GM12873 (cell line): ENCODE measurements around the gene LETM1.

Experiments
- CTCF ChIP-seq: IDR thresholded peaks from 2 replicates; pipeline ENCODE4 v1.5.1; 2012; ENCODE audit warnings: low read depth, mild to moderate bottlenecking, moderate library complexity, low read length, control low read depth; ENCODE audit not compliant: insufficient read depth; ENCODE audit errors: missing control alignments

Gene LETM1

DNA sequence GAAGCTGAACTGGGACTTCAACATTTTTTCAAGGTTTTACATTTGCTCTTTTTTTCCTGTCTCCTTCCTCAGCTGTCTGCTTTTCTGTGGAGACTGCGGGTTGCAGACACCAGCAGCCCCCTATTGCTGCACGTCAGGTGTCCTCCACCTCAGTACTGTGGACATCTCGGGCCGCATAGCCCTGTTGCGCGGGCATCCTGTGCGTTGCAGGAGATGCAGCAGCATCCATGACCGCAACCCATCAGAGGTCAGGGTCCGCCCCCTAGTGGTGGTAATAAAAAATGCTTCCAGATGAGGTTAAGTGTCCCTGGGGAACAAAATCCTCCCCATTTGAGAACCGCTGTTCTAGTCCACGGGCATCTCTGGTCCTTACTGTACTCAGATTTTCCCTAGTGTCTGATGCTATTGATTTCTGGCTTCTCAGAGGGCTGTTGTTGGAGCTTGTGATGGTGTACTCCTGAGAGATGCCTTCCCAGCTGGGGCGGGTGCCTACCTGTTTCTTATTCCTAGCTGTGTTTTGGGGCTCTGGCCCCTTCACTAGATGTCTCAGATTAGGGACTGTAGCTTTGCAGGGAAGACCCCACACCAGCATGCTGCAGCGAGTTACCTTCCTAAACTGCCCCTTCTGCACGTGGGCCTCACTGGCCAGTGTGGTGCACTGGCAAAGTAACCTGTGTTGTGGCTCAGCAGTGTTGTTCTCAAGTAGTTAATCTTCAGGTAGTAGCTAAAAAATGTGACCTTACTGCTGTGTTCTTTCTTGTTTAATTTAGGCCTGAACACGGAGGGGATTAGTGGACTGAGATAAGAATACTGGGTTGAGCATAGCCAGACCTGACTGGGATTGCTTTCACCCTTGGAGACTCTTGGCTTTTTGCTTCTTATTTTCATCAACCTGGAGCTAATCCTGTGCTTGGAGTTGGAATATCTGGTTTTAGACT, 43.5 kb upstream of the LETM1 start:
- TF ChIP-seq CTCF, result peak; percentile 89

- no peak for TF ChIP-seq CTCF
These were observed 42.7 kb upstream of the LETM1 start for GRCh38 chr4:1898681-1899080.

DNA sequence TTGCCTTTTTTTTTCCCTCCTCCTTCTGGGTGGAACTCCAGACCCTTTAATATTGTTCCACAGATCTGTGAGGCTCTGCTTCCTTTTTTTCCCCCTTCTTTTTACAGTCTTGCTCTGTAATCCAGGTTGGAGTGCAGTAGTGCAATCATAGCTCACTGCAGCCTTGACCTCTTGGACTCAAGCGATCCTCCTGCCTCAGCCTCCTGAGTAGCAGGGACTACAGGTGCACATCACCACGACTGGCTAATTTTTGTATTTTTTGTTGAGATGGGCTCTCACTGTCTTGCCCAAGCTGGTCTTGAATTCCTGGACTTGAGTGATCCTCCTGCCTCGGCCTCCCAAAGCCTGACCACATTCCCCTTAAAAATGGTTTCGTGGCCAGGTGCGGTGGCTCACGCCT, 42.1 kb upstream of the LETM1 start:
- TF ChIP-seq CTCF, result no peak

GRCh38 chr4:1896658-1896991, 40.7 kb upstream of the LETM1 start:
- no peak for TF ChIP-seq CTCF

- TF ChIP-seq CTCF, result no peak
These were observed 40.2 kb upstream of the LETM1 start for GRCh38 chr4:1895971-1896657.

GRCh38 chr4:1890979-1891570, 35.1 kb upstream of the LETM1 start:
- no peak for TF ChIP-seq CTCF

DNA sequence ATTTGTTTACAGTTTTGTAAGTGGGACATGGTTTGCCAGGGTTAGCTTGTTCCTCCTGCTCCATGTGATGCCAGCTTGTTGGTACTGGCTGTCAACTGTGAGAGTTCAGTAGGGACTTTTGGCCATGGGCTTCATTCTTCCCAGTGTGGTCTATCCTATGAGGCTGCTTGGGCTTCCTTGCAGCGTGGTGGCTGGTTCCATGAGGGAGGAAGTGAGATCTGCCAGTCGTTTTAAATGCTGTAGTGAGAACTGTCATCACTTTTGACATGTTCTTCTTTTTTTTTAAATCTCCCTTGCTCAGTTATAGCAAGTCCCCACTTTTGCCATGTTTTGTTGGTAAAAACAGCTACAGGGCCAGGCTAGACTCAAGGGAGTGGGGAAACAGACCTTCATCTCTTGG, 31.1 kb upstream of the LETM1 start:
- no peak for TF ChIP-seq CTCF
